HG03135 (cell line): ENCODE data around the gene SRPK2.

ENCODE experiments used
- ATAC-seq: cut with Tn5 transposase; IDR thresholded peaks from one replicate; pipeline ENCODE4 v1.9.1; 2021; ENCODE audit warnings: mild to moderate bottlenecking, moderate library complexity; ENCODE audit not compliant: unreplicated experiment

SRPK2 gene

GRCh38 chr7:105107458-105107857 lies 281.3 kb downstream of the SRPK2 start:
- ATAC-seq: no peak

- ATAC-seq: no peak
Measured at GRCh38 chr7:105106473-105106872, 282.2 kb downstream of the SRPK2 start.

GRCh38 chr7:105105579-105105978 lies 283.1 kb downstream of the SRPK2 start:
- ATAC-seq: no peak

GRCh38 chr7:105102557-105103352 lies 286.0 kb downstream of the SRPK2 start:
- no peak for ATAC-seq

GRCh38 chr7:105101864-105102263 lies 286.9 kb downstream of the SRPK2 start:
- no peak for ATAC-seq

GRCh38 chr7:105098863-105099515 lies 289.7 kb downstream of the SRPK2 start:
- ATAC-seq: no peak

- ATAC-seq: no peak
Measured at GRCh38 chr7:105097619-105098018, 291.1 kb downstream of the SRPK2 start.

- ATAC-seq: no peak
Measured at GRCh38 chr7:105096306-105096705, 292.4 kb downstream of the SRPK2 start.

GRCh38 chr7:105094966-105095365 lies 293.8 kb downstream of the SRPK2 start:
- ATAC-seq: no peak

GRCh38 chr7:105088456-105088855 lies 300.3 kb downstream of the SRPK2 start:
- no peak for ATAC-seq

GRCh38 chr7:105087981-105088380 lies 300.7 kb downstream of the SRPK2 start:
- no peak for ATAC-seq

- no peak for ATAC-seq
Measured at GRCh38 chr7:105086850-105087249, 301.9 kb downstream of the SRPK2 start.

GRCh38 chr7:105084581-105084980 lies 304.1 kb downstream of the SRPK2 start:
- no peak for ATAC-seq

- no peak for ATAC-seq
Measured at GRCh38 chr7:105079348-105079747, 309.4 kb downstream of the SRPK2 start.

- ATAC-seq: no peak
Measured at GRCh38 chr7:105073143-105073542, 315.6 kb downstream of the SRPK2 start.

- ATAC-seq: no peak
Measured at GRCh38 chr7:105068886-105069285, 319.8 kb downstream of the SRPK2 start.

- no peak for ATAC-seq
Measured at GRCh38 chr7:105067691-105068090, 321.0 kb downstream of the SRPK2 start.
